Keratinocyte (primary cell): ENCODE results near the gene SUN1. TPM values are rescaled to one million over a fixed set of nuclear protein-coding genes. Genes with fewer than 3 reads are reported as not detected.
A peak's percentile ranks its signal among the peaks of the same experiment; 100 is the strongest.

Source experiments
- DNase-seq: peaks from one replicate; pipeline ENCODE4 v3.0.0-alpha.2; 2011; ENCODE audit warnings: low read depth, missing footprints, low spot score
- FAIRE-seq: peaks from 2 replicates; lab custom pipeline; 2011; peaks lifted over from hg19 to GRCh38; lab: Jason Lieb, UNC
- H2AFZ ChIP-seq: 2 replicates; pipeline ENCODE4 v1.6.0; 2012; ENCODE audit warnings: low read length, control low read depth, inconsistent platforms; ENCODE audit not compliant: control insufficient read depth
- H3K27ac ChIP-seq: 2 replicates; pipeline ENCODE4 v1.5.1; 2011; ENCODE audit warnings: low read length; ENCODE audit not compliant: control insufficient read depth, insufficient read depth
- H3K27me3 ChIP-seq: 3 replicates; pipeline ENCODE4 v1.6.0; 2011; ENCODE audit warnings: low read length; ENCODE audit not compliant: control insufficient read depth, insufficient read depth; ENCODE audit errors: extremely low read depth
- H3K36me3 ChIP-seq, 2 experiments: 2 replicates in 1 of 2; 3 replicates in 1 of 2; pipeline ENCODE4 v1.5.1; 2011; ENCODE audit warnings: low read length in 2 of 2, mild to moderate bottlenecking in 1 of 2; ENCODE audit not compliant: control insufficient read depth in 2 of 2, insufficient read depth in 2 of 2; ENCODE audit errors: extremely low read depth in 1 of 2
- H3K4me1 ChIP-seq: 3 replicates; pipeline ENCODE4 v1.5.1; 2011; ENCODE audit warnings: low read length; ENCODE audit not compliant: control insufficient read depth, insufficient read depth; ENCODE audit errors: extremely low read depth
- H3K4me2 ChIP-seq: 3 replicates; pipeline ENCODE4 v1.6.0; 2011; ENCODE audit warnings: low read depth, low read length; ENCODE audit not compliant: control insufficient read depth, insufficient read depth; ENCODE audit errors: extremely low read depth
- H3K4me3 ChIP-seq, 3 experiments: fragments of 200-600 bp in 1 of 3; sonication (generic) in 1 of 3; 2 replicates in 2 of 3; 3 replicates in 1 of 3; pipeline ENCODE4 v1.5.1; 2011 to 2016; ENCODE audit warnings: low read length in 3 of 3, mild to moderate bottlenecking in 3 of 3, control low read depth in 2 of 3, inconsistent platforms in 1 of 3, low read depth in 1 of 3, mixed read lengths in 1 of 3, mixed run types in 1 of 3, moderate library complexity in 1 of 3; ENCODE audit not compliant: control insufficient read depth in 2 of 3, insufficient read depth in 2 of 3; ENCODE audit errors: extremely low read depth in 1 of 3
- H3K79me2 ChIP-seq: 2 replicates; pipeline ENCODE4 v1.6.0; 2012; ENCODE audit warnings: low read length; ENCODE audit not compliant: control insufficient read depth, insufficient read depth
- H3K9ac ChIP-seq: 3 replicates; pipeline ENCODE4 v1.6.0; 2011; ENCODE audit warnings: low read length; ENCODE audit not compliant: control insufficient read depth, insufficient read depth; ENCODE audit errors: extremely low read depth
- H3K9me1 ChIP-seq: 3 replicates; pipeline ENCODE4 v1.6.0; 2011; ENCODE audit warnings: low read length; ENCODE audit not compliant: control insufficient read depth, insufficient read depth; ENCODE audit errors: extremely low read depth
- H3K9me3 ChIP-seq: 2 replicates; pipeline ENCODE4 v1.5.1; 2012; ENCODE audit warnings: low read depth, low read length; ENCODE audit not compliant: control insufficient read depth
- H4K20me1 ChIP-seq: 3 replicates; pipeline ENCODE4 v1.6.0; 2011; ENCODE audit warnings: low read length; ENCODE audit not compliant: control insufficient read depth, insufficient read depth; ENCODE audit errors: extremely low read depth
- CTCF ChIP-seq, 3 experiments: IDR thresholded peaks in 1 of 3; conservative IDR thresholded peaks in 1 of 3; optimal IDR thresholded peaks in 1 of 3; 2 replicates in 2 of 3; 3 replicates in 1 of 3; pipeline versions ENCODE3 to v1.5.1; 2011; ENCODE audit warnings: low read length in 3 of 3, mild to moderate bottlenecking in 3 of 3, moderate library complexity in 2 of 3, control low read depth in 1 of 3, inconsistent platforms in 1 of 3; ENCODE audit not compliant: insufficient read depth in 2 of 3; ENCODE audit errors: extremely low read depth in 1 of 3
- EZH2 ChIP-seq: IDR thresholded peaks from one replicate; pipeline ENCODE4 v1.6.1; 2012; ENCODE audit warnings: inconsistent platforms, mild to moderate bottlenecking, low read length, moderate library complexity
- dilution Hi-C: fragments of 300-500 bp; cut with MboI; formaldehyde crosslinking; loops from one replicate; pipeline ENCODE4 v1.7.0; 2020; ENCODE audit warnings: low sequenced_read_pairs; ENCODE audit not compliant: extremely low pct_ligation_motif_present
- polyA plus RNA-seq, 5 experiments: library from polyadenylated mRNA; depleted of rRNA in 3 of 5; stranded (reverse) in 3 of 5; stranded (forward) in 1 of 5; unstranded in 1 of 5; fragments of >200 nt; gene quantifications; 1 replicate in 1 of 5; 2 replicates in 3 of 5; 3 replicates in 1 of 5; pipeline versions ENCODE4 v1.2.1 to v1.2.3, GENCODE V29; 2011 to 2012; ENCODE audit warnings: missing spikeins in 2 of 5, low read depth in 1 of 5, low replicate concordance in 1 of 5

The SUN1 gene
- polyA plus RNA-seq, 1 donor (not counting 4 experiments of a cell fraction or from before 2014, with no cell fraction given), result 166 TPM

- dilution Hi-C loops, result no loop called here
- Histone ChIP-seq H3K36me3 (peaks cover 10 to 17% of the 10 kb centered on the region in 2 experiments), H4K20me1 (peaks cover under 1% of the 10 kb centered on the region), H3K27me3 (no peaks in the 10 kb centered on the region), H3K9ac (peak overlapping the region; percentile 80), H3K4me1 (peaks cover 17% of the 10 kb centered on the region), H2AFZ (no peak overlapping the region), H3K4me3 (peak overlapping the region; percentile 74 to 86 (median 80)), H3K9me3 (no peaks in the 10 kb centered on the region), H3K9me1 (no peaks in the 10 kb centered on the region), H3K79me2 (peaks cover 54% of the 10 kb centered on the region), H3K4me2 (peak overlapping the region; percentile 97), H3K27ac (peak overlapping the region; percentile 71)
- no peak for TF ChIP-seq CTCF (optimal IDR thresholded peaks at IDR 0.05 in 1 of 3, IDR thresholded peaks at IDR 0.05 in 1 of 3, conservative IDR thresholded peaks at IDR 0.05 in 1 of 3; ENCODE audit: extremely low read depth in 1 of 3, insufficient read depth in 2 of 3, low read length in 3 of 3)
- no peak for TF ChIP-seq EZH2
- DNase-seq (no peak), FAIRE-seq (no peak)
Observed at GRCh38 chr7:877312-878232, 45.3 kb downstream of the SUN1 start.

- Histone ChIP-seq H2AFZ (no peak overlapping the region), H3K27ac (no peak overlapping the region), H3K4me1 (peaks cover 11% of the 10 kb centered on the region), H3K4me3 (no peak overlapping the region), H3K9me1 (no peaks in the 10 kb centered on the region), H3K27me3 (no peaks in the 10 kb centered on the region), H3K9ac (peak overlapping the region; percentile 9), H3K4me2 (no peak overlapping the region), H3K9me3 (no peaks in the 10 kb centered on the region), H3K36me3 (peaks cover 6 to 17% of the 10 kb centered on the region in 2 experiments), H3K79me2 (peaks cover 69% of the 10 kb centered on the region), H4K20me1 (peaks cover 11% of the 10 kb centered on the region)
- dilution Hi-C loops, result no loop called here
- TF ChIP-seq CTCF (optimal IDR thresholded peaks at IDR 0.05 in 1 of 3, IDR thresholded peaks at IDR 0.05 in 1 of 3, conservative IDR thresholded peaks at IDR 0.05 in 1 of 3; ENCODE audit: extremely low read depth in 1 of 3, insufficient read depth in 2 of 3, low read length in 3 of 3) (no peak), EZH2 (no peak)
- FAIRE-seq (no peak), DNase-seq (no peak)
Observed at GRCh38 chr7:879093-879492, 46.8 kb downstream of the SUN1 start.
